IPS DF 6.9 (cell line): ENCODE measurements around the gene SLCO2B1.

Experiments
- DNase-seq: peaks from one replicate; pipeline ENCODE4 v3.0.0-alpha.2; 2013; ENCODE audit warnings: low read depth, low spot score
- H3K27ac ChIP-seq: one replicate; pipeline ENCODE4 v1.5.1; 2013; ENCODE audit warnings: low read length, control low read depth
- H3K27me3 ChIP-seq: 2 replicates; pipeline ENCODE4 v1.6.1; 2013; ENCODE audit warnings: mild to moderate bottlenecking, low read length; ENCODE audit not compliant: control insufficient read depth, insufficient read depth
- H3K36me3 ChIP-seq: 2 replicates; pipeline ENCODE4 v1.6.1; 2013; ENCODE audit warnings: low read length; ENCODE audit not compliant: control insufficient read depth, insufficient read depth
- H3K4me1 ChIP-seq: 2 replicates; pipeline ENCODE4 v1.6.1; 2013; ENCODE audit warnings: low read length; ENCODE audit not compliant: control insufficient read depth, insufficient read depth
- H3K4me3 ChIP-seq: 2 replicates; pipeline ENCODE4 v1.5.1; 2013; ENCODE audit warnings: mild to moderate bottlenecking, low read length
- H3K9me3 ChIP-seq: 2 replicates; pipeline ENCODE4 v1.6.1; 2013; ENCODE audit warnings: low read length, inconsistent platforms; ENCODE audit not compliant: control insufficient read depth, insufficient read depth
- WGBS: extraction: QIAGEN DNeasy Blood & Tissue Kit; methylation state at CpG from one replicate; pipeline ENCODE4 v1.1.7; 2013; ENCODE audit warnings: mixed read lengths, missing lambda C conversion rate; ENCODE audit not compliant: insufficient read length, insufficient coverage; 5-methylcytosine and 5-hydroxymethylcytosine counted together

SLCO2B1 gene

GRCh38 chr11:75145196-75145971, 5.5 kb upstream of the SLCO2B1 start:
- Histone ChIP-seq H3K4me1 (no peaks in the 10 kb centered on the region), H3K36me3 (no peaks in the 10 kb centered on the region), H3K9me3 (no peaks in the 10 kb centered on the region), H3K27ac (no peak overlapping the region), H3K4me3 (no peak overlapping the region), H3K27me3 (no peaks in the 10 kb centered on the region)
- DNase-seq: no peak
- WGBS: no CpG with 5 or more reads among the region's 9 CpGs

GRCh38 chr11:75145972-75146519, 4.9 kb upstream of the SLCO2B1 start:
- Histone ChIP-seq H3K36me3 (no peaks in the 10 kb centered on the region), H3K4me3 (no peak overlapping the region), H3K27ac (no peak overlapping the region), H3K27me3 (no peaks in the 10 kb centered on the region), H3K9me3 (no peaks in the 10 kb centered on the region), H3K4me1 (no peaks in the 10 kb centered on the region)
- no CpG with 5 or more reads among the region's 6 CpGs for WGBS
- no peak for DNase-seq

GRCh38 chr11:75146711-75147110, 4.2 kb upstream of the SLCO2B1 start:
- Histone ChIP-seq H3K36me3 (no peaks in the 10 kb centered on the region), H3K4me3 (no peak overlapping the region), H3K27me3 (no peaks in the 10 kb centered on the region), H3K27ac (no peak overlapping the region), H3K9me3 (no peaks in the 10 kb centered on the region), H3K4me1 (no peaks in the 10 kb centered on the region)
- no peak for DNase-seq
- no CpG with 5 or more reads among the region's 5 CpGs for WGBS

GRCh38 chr11:75147191-75147874, 3.6 kb upstream of the SLCO2B1 start:
- no CpG with 5 or more reads among the region's 7 CpGs for WGBS

GRCh38 chr11:75147875-75148263, 3.0 kb upstream of the SLCO2B1 start:
- H3K27me3 ChIP-seq: no peaks in the 10 kb centered on the region
- no peak overlapping the region for H3K4me3 ChIP-seq
- no peaks in the 10 kb centered on the region for H3K4me1 ChIP-seq
- no peak for DNase-seq
- no peak overlapping the region for H3K27ac ChIP-seq
- no peaks in the 10 kb centered on the region for H3K36me3 ChIP-seq
- WGBS: no CpG with 5 or more reads among the region's 9 CpGs
- no peaks in the 10 kb centered on the region for H3K9me3 ChIP-seq

More at GRCh38 chr11:75147191-75147874, 3.6 kb upstream of the SLCO2B1 start:
- DNase-seq: no peak
- H3K27me3 ChIP-seq: no peaks in the 10 kb centered on the region
- H3K9me3 ChIP-seq: no peaks in the 10 kb centered on the region
- H3K36me3 ChIP-seq: no peaks in the 10 kb centered on the region
- H3K4me1 ChIP-seq: no peaks in the 10 kb centered on the region
- no peak overlapping the region for H3K4me3 ChIP-seq
- no peak overlapping the region for H3K27ac ChIP-seq

- H3K4me3 ChIP-seq: no peak overlapping the region
- no peak for DNase-seq
- H3K27ac ChIP-seq: no peak overlapping the region
- no peaks in the 10 kb centered on the region for H3K27me3 ChIP-seq
- WGBS: no CpG with 5 or more reads among the region's 6 CpGs
- no peaks in the 10 kb centered on the region for H3K4me1 ChIP-seq
- H3K36me3 ChIP-seq: no peaks in the 10 kb centered on the region
- H3K9me3 ChIP-seq: no peaks in the 10 kb centered on the region
These were observed 2.4 kb upstream of the SLCO2B1 start for GRCh38 chr11:75148436-75148983.

- WGBS: no CpG with 5 or more reads among the region's 4 CpGs
- no peaks in the 10 kb centered on the region for H3K27me3 ChIP-seq
- H3K27ac ChIP-seq: no peak overlapping the region
- no peaks in the 10 kb centered on the region for H3K9me3 ChIP-seq
- no peak for DNase-seq
- H3K4me1 ChIP-seq: no peaks in the 10 kb centered on the region
- no peaks in the 10 kb centered on the region for H3K36me3 ChIP-seq
- H3K4me3 ChIP-seq: no peak overlapping the region
These were observed 991 bp upstream of the SLCO2B1 start for GRCh38 chr11:75149766-75150465.

- no CpG with 5 or more reads among the region's 13 CpGs for WGBS
- no peak for DNase-seq
- Histone ChIP-seq H3K4me1 (no peaks in the 10 kb centered on the region), H3K9me3 (no peaks in the 10 kb centered on the region), H3K4me3 (no peak overlapping the region), H3K27ac (no peak overlapping the region), H3K36me3 (no peaks in the 10 kb centered on the region), H3K27me3 (no peaks in the 10 kb centered on the region)
These were observed 590 bp downstream of the SLCO2B1 start for GRCh38 chr11:75151346-75152047.

- Histone ChIP-seq H3K27me3 (no peaks in the 10 kb centered on the region), H3K4me1 (no peaks in the 10 kb centered on the region), H3K4me3 (no peak overlapping the region), H3K27ac (no peak overlapping the region), H3K36me3 (no peaks in the 10 kb centered on the region), H3K9me3 (no peaks in the 10 kb centered on the region)
- DNase-seq: no peak
- no CpG with 5 or more reads among the region's 6 CpGs for WGBS
These were observed 1.2 kb downstream of the SLCO2B1 start for GRCh38 chr11:75152090-75152489.
